VCaP (cell line): ENCODE data around the gene GATD1.
A peak's percentile ranks its signal among the peaks of the same experiment; 100 is the strongest.

Source experiments
- H3K27ac ChIP-seq: fragments of 450-650 bp; 2 replicates; pipeline ENCODE4 v1.5.1; 2017
- TF ChIP-seq, protein P1 (sequence below): fragments of 450-650 bp; conservative IDR thresholded peaks from 2 replicates; pipeline ENCODE4 v1.5.1; 2017; ENCODE audit warnings: mild to moderate bottlenecking, moderate library complexity

Gene GATD1

DNA sequence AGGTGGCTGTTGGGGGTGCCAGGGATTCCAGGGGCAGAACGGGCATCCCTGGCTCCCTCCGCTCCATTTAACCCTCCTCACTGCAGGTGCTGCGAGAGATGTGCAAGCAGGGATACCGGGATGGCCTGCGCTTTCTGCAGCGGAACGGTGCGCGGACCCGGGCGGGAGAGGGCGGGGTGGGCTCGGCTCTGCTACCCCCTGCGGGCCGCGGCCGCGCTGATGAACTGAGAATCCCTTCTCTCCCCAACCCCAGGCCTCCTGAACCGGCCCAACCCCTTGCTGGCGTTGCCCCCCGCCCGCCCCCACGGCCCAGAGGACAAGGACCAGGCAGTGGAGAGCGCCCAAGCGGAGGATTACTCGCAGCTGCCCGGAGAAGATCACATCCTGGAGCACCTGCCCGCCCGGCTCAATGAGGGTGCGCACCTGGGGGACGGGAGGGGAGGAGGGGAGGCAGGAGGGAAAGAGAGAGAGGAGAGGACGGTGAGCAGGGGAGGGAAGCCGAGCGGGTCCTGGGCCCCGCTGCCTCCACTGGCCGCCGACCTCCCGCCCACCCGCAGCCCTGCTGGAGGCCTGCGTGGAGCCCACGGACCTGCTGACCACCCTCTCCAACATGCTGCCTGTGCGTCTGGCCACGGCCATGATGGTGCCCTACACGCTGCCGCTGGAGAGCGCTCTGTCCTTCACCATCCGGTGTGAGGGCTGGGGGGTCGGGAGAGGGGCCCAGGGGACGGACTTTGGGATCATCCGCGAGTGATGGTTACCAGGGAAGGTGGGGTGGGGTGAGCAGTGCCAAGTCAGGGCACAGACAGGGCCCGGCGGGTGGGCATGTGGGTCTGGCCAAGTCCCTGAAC lies 46.4 kb upstream of the GATD1 start:
- TF ChIP-seq, protein P1, sequence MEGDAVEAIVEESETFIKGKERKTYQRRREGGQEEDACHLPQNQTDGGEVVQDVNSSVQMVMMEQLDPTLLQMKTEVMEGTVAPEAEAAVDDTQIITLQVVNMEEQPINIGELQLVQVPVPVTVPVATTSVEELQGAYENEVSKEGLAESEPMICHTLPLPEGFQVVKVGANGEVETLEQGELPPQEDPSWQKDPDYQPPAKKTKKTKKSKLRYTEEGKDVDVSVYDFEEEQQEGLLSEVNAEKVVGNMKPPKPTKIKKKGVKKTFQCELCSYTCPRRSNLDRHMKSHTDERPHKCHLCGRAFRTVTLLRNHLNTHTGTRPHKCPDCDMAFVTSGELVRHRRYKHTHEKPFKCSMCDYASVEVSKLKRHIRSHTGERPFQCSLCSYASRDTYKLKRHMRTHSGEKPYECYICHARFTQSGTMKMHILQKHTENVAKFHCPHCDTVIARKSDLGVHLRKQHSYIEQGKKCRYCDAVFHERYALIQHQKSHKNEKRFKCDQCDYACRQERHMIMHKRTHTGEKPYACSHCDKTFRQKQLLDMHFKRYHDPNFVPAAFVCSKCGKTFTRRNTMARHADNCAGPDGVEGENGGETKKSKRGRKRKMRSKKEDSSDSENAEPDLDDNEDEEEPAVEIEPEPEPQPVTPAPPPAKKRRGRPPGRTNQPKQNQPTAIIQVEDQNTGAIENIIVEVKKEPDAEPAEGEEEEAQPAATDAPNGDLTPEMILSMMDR, result no peak
- H3K27ac ChIP-seq, result peak overlapping the region; percentile 95

DNA sequence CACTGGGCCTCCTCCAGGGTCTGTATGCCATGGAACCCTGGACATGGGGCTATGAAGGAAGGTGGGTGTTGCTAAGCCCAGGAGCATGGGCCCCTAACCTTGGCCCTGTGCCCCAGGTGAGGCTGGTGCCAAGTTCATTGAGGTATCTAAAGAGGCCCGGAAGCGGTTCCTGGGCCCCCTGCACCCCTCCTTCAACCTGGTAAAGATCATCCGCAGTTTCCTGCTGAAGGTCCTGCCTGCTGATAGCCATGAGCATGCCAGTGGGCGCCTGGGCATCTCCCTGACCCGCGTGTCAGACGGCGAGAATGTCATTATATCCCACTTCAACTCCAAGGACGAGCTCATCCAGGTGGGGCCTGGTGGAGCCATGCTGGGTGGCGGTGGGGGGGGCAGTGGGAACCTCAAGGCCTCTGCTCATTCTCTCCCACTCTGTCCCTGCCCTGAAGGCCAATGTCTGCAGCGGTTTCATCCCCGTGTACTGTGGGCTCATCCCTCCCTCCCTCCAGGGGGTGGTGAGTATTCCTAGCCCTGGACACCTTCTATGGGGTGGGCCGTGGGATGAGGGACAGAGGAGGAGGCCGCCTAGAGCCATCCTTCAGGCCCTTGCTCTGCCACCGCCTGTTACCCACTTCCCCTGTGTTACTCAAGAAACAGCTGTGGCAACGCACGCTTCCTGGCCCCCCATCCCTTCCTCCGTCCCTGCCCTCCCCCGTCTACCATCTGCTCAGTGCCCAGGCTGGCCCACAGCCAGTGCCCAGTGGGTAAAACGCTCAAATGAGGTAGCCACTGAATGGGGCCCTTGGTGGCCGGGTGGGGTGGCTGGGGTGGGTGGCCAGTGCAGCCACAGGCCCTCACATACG lies 44.5 kb upstream of the GATD1 start:
- TF ChIP-seq, protein P1, result no peak
- H3K27ac ChIP-seq, result peak overlapping the region; percentile 95

DNA sequence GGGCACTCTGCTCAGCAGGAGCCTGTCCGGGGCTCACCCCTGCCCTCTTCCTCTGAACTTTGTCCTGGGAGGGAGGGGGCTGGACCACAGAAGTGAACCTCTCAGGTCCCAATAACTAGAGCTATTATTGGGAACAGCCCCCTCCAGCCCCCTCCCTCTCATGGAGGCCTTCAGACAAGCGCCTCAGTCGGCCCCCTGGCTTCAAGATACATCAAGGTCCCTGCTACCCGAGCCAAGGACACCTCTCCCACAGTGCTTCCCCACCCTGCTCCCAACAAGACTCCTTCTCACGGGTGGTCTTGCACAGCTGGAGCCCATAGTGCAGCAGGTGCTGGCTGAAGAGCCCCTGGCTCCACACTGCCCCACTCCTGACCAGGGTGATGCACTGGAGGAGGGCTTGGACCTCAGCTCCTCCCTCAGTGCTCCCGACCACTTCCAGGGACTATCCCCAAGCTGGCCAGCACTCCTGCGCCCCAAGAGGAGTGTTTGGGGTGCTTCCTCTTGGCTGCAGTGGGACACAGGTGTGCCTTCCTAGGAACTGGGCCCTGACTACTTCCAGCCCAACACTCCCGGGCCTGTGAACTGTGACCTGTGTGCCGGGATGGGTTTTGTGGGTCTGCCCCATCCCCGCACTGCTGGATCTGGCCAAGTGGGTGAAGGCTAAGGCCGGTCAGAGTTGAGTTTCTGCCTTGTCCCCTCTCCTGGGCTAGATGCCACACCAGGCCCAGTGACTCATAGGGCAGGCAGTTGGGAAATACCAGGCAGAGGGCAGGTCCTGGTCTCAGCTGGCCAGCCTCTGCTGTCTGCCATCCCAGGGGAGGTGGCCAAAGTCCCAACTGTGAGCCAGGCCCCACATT lies 43.6 kb upstream of the GATD1 start:
- TF ChIP-seq, protein P1, result no peak
- H3K27ac ChIP-seq, result peak overlapping the region; percentile 95

DNA sequence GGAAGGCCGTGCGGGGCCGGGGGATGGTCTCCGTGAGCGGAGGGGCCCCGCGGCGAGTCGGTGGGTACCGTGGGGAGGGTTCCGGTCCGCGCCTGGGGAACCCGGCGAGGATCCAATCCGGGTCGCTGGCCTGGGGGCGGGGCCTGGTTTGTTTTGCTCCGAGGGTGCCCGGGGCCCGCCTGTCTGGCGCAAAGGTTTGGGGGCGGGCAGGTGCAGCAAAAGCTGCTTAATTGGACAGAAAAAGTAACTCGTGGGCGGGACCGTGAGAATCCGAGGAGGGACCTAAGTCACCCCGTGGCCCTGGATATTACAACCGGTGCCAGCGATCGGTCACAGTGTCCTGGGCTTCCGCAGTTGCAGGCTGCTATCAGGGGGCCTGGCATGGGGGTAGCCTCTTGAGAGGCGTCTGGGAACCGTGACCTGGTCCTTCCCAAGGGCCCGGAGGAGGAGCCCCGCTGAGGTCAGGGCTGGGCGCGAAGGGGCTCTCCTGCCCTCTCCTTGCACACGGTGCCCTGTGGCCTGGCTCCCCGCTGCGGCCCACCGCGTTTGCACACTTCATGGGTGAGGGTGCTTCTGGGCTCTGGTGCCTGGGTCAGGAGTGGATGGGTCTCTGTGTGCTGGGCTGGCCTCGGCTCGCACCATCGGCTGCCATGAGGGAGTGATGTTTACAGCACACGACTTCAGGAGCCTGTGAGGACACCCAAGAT lies 42.8 kb upstream of the GATD1 start:
- H3K27ac ChIP-seq, result peak overlapping the region; percentile 95
- TF ChIP-seq, protein P1, result no peak

DNA sequence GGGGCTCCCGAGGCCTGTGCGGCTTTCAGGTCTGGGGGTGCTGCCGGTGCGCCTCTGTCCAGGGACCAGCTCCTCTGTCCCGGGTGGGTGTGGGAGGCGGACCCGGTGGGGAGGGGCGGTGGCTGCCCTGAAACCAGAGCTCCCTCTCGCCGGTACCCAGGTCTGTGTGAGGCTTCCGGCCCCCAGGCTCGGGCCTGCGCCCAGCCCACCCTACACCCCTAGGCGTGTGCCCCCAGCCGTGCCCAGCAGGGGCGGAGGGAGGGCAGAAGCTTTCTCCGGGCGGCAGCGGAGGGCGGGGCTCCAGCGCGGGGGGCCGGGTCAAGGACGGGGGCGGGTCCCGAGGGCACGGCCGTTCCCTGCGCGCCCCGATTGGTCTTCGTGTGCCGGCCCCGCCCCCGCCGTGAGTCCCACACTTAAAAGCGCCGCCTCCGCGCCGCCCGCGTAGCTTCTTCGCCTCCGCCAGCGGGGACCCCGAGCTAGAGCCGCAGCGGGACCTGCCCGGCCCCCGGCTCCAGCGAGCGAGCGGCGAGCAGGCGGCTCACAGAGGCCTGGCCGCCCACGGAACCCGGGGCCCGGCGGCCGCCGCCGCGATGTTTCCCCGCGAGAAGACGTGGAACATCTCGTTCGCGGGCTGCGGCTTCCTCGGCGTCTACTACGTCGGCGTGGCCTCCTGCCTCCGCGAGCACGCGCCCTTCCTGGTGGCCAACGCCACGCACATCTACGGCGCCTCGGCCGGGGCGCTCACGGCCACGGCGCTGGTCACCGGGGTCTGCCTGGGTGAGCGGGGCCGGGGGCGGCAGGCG lies 42.0 kb upstream of the GATD1 start:
- H3K27ac ChIP-seq, result peak overlapping the region; percentile 95
- TF ChIP-seq, protein P1, result peak; percentile 17; the same call in 1 of the 2 replicates

DNA sequence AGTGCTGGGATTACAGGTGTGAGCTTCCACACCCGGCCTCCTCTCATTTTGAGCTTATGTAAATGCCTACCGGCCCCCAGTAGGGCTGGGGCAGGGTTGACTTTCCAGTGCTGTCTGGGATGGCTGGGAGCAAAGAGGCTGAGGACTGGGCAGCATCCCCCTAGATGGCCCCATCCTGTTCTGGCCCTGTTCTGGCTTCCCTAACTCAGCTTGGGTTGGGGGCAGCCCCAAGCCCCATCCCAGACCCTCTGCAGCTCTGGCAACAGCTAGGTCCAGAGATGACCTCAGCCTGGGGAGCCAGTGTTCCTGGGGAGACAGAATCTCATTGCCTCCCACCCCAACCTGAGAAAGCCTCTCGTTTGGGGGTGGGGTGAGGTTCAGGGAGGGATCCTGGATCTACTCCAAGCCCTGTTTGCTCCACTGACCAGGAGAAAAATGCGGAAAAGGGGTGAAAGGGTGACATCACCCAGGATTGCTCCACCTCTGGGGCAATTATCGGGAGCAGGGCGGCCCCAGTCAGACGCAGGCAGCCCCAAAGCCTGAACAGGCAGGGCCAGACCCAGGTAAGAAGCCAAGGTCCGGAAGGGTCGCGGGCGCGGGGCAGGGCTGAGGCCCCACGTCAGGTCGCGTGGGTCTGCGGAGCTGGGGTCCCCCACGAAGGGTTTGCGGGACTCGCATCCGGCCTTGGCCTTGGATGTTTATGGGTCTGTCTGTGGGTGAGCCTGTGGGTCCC lies 41.3 kb upstream of the GATD1 start, which contains the start of gene PNPLA2:
PNPLA2 (plus strand) TSS at position 519 of the 733 bp plus-strand sequence. CDS start 805 bp downstream, outside the sequence.
- TF ChIP-seq, protein P1, result no peak
- peak within 1 kb of the TSS; percentile 95 for H3K27ac ChIP-seq
